HepG2 (cell line): ENCODE results near the gene SLC9A8. TPM values are rescaled to one million over a fixed set of nuclear protein-coding genes. Genes with fewer than 3 reads are reported as not detected.

Experiments used
- ATAC-seq: fragments of 200-7000 bp; cut with Tn5 transposase; 3 replicates; pipeline ENCODE4 v1.9.1; 2020; ENCODE audit warnings: mild to moderate bottlenecking, moderate library complexity
- BruUV-seq: library from RNA; stranded (reverse); fragments of 400-500 nt; replicated peaks from 2 replicates; lab custom pipeline; 2021; lab: Mats Ljungman, UMichigan
- CTCF ChIA-PET: fragments of 300-600 bp; formaldehyde crosslinking; extraction: SDS; loops from one replicate; lab custom pipeline; 2021; ENCODE audit warnings: low total read pairs, inconsistent platforms, low intra/inter-chr PET ratio; lab: Yijun Ruan, JAX
- POLR2A ChIA-PET: fragments of 350-600 bp; sonication (Branson Sonifier 250); formaldehyde crosslinking; loops from one replicate; lab custom pipeline; 2020; ENCODE audit warnings: antibody characterized with exemption, inconsistent platforms; lab: Yijun Ruan, JAX
- DNase-seq: peaks from one replicate; pipeline ENCODE4 v3.0.0-alpha.2; 2015; ENCODE audit warnings: low spot score
- FAIRE-seq: peaks from 3 replicates; lab custom pipeline; 2011; peaks lifted over from hg19 to GRCh38; lab: Jason Lieb, UNC
- H2AFZ ChIP-seq: one replicate; pipeline ENCODE4 v1.6.1; 2011; ENCODE audit warnings: low read length, inconsistent platforms
- H3K27ac ChIP-seq: fragments of 300-600 bp; 3 replicates; pipeline ENCODE4 v1.8.0; 2011; ENCODE audit warnings: mixed run types, mild to moderate bottlenecking, mixed read lengths, low read length, inconsistent platforms; ENCODE audit not compliant: insufficient read depth; ENCODE audit errors: extremely low read length
- H3K27me3 ChIP-seq, 2 experiments: fragments of 200-600 bp in 1 of 2; 2 replicates in 1 of 2; 3 replicates in 1 of 2; pipeline versions ENCODE4 v1.6.0 to v1.8.0; 2011; ENCODE audit warnings: low read length in 2 of 2, mild to moderate bottlenecking in 2 of 2, moderate library complexity in 2 of 2, inconsistent platforms in 1 of 2; ENCODE audit not compliant: insufficient read depth in 2 of 2, control insufficient read depth in 1 of 2
- H3K36me3 ChIP-seq, 2 experiments: fragments of 200-600 bp in 1 of 2; replicated peaks in 1 of 2; 2 replicates in 1 of 2; 3 replicates in 1 of 2; pipeline versions ENCODE4 v1.5.1 to v1.8.0; 2011; ENCODE audit warnings: low read length in 2 of 2, inconsistent platforms in 1 of 2; ENCODE audit not compliant: insufficient read depth in 2 of 2, control insufficient read depth in 1 of 2
- H3K4me1 ChIP-seq: 2 replicates; pipeline ENCODE4 v1.5.1; 2012; ENCODE audit warnings: low read length, inconsistent platforms; ENCODE audit not compliant: insufficient read depth
- H3K4me2 ChIP-seq: 2 replicates; pipeline ENCODE4 v1.6.0; 2011; ENCODE audit warnings: low read depth, low read length, inconsistent platforms
- H3K4me3 ChIP-seq, 3 experiments: fragments of 200-600 bp in 1 of 3; sonication (generic), shearing (Covaris generic) in 1 of 3; replicated peaks in 1 of 3; 2 replicates each; pipeline ENCODE4 v1.5.1; 2011 to 2016; ENCODE audit warnings: low read length in 3 of 3, inconsistent platforms in 2 of 3, low read depth in 2 of 3, mild to moderate bottlenecking in 2 of 3, control low read depth in 1 of 3, mixed read lengths in 1 of 3; ENCODE audit not compliant: insufficient read depth in 1 of 3
- H3K79me2 ChIP-seq: one replicate; pipeline ENCODE4 v1.6.1; 2011; ENCODE audit warnings: low read length, inconsistent platforms; ENCODE audit not compliant: insufficient read depth
- H3K9ac ChIP-seq: 2 replicates; pipeline ENCODE4 v1.6.0; 2011; ENCODE audit warnings: mild to moderate bottlenecking, low read depth, low read length, inconsistent platforms; ENCODE audit not compliant: insufficient read depth
- H3K9me3 ChIP-seq: 2 replicates; pipeline ENCODE4 v1.5.1; 2012; ENCODE audit warnings: mild to moderate bottlenecking, low read length
- H4K20me1 ChIP-seq: 2 replicates; pipeline ENCODE4 v1.6.0; 2011; ENCODE audit warnings: inconsistent platforms, mild to moderate bottlenecking, low read length, moderate library complexity; ENCODE audit not compliant: insufficient read depth
- GATAD1 ChIP-seq: IDR thresholded peaks from 2 replicates; pipeline ENCODE4 v1.6.1; 2016; ENCODE audit warnings: missing genetic modification reagents, missing compliant biosample characterization
- MTF2 ChIP-seq: sonication (generic); formaldehyde crosslinking; IDR thresholded peaks from 2 replicates; pipeline ENCODE4 v1.5.0; 2020; ENCODE audit warnings: missing genetic modification reagents, borderline replicate concordance
- RFXANK ChIP-seq: IDR thresholded peaks from 2 replicates; pipeline ENCODE4 v1.6.1; 2016
- ZMYM2 ChIP-seq: sonication (generic); formaldehyde crosslinking; IDR thresholded peaks from 2 replicates; pipeline ENCODE4 v1.8.0; 2022; ENCODE audit warnings: mild to moderate bottlenecking, missing genetic modification reagents
- ZNF121 ChIP-seq: sonication (generic); formaldehyde crosslinking; IDR thresholded peaks from 2 replicates; pipeline ENCODE4 v1.5.0; 2020; ENCODE audit warnings: mild to moderate bottlenecking, missing genetic modification reagents
- ZNF430 ChIP-seq: sonication (generic); formaldehyde crosslinking; IDR thresholded peaks from 2 replicates; pipeline ENCODE4 v1.9.0; 2021; ENCODE audit warnings: mild to moderate bottlenecking, missing genetic modification reagents
- ZNF629 ChIP-seq: sonication (generic); formaldehyde crosslinking; conservative IDR thresholded peaks from 2 replicates; pipeline ENCODE4 v1.5.0; 2020; ENCODE audit warnings: missing genetic modification reagents
- ZNF772 ChIP-seq: sonication (generic); formaldehyde crosslinking; IDR thresholded peaks from 2 replicates; pipeline ENCODE4 v1.5.0; 2020; ENCODE audit warnings: mild to moderate bottlenecking, missing genetic modification reagents
- WGBS: methylation state at CpG from one replicate; pipeline ENCODE4 v1.1.6; 2017; ENCODE audit warnings: low lambda C conversion rate; 5-methylcytosine and 5-hydroxymethylcytosine counted together
- in situ Hi-C: cut with HindIII; loops from 2 replicates; pipeline ENCODE4 v1.10.0; 2017; ENCODE audit warnings: low pct_unique_long_range_greater_than_20kb; ENCODE audit not compliant: extremely low pct_ligation_motif_present
- intact Hi-C: fragments of 100-400 bp; cut with micrococcal nuclease; formaldehyde crosslinking; loops from one replicate; pipeline ENCODE4 v1.10.0; 2022; ENCODE audit not compliant: unreplicated experiment
- polyA plus RNA-seq, 8 experiments: library from polyadenylated mRNA; depleted of rRNA in 3 of 8; stranded (reverse) in 7 of 8; unstranded in 1 of 8; fragments of >200 nt; fragmentation: Illumina TruSeq in 4 of 8; extraction: Trizol in 4 of 8; gene quantifications; 2 replicates each; pipeline versions ENCODE4 v1.2.1 to v1.2.3, GENCODE V29; 2011 to 2016; ENCODE audit warnings: low read depth in 4 of 8, missing spikeins in 1 of 8, mixed read lengths in 1 of 8; ENCODE audit not compliant: insufficient read depth in 1 of 8
- total RNA-seq, 5 experiments: library from RNA; depleted of rRNA; stranded (reverse); fragments of >200 nt; fragmentation: Illumina TruSeq; extraction: Trizol; gene quantifications; 2 replicates each; pipeline ENCODE4 v1.2.3, GENCODE V29; 2016; ENCODE audit warnings: low read depth in 1 of 5
- TF ChIP-seq, protein P1 (sequence below): sonication (generic); formaldehyde crosslinking; IDR thresholded peaks from 2 replicates; pipeline ENCODE4 v1.5.0; 2020; ENCODE audit warnings: mild to moderate bottlenecking, missing genetic modification reagents, borderline replicate concordance

The SLC9A8 gene
- total and polyA plus RNA-seq, 2 of the 13 experiments (the other 11 are each of a cell fraction or from before 2014, with no cell fraction given) = 4.1 to 7.4 TPM

DNA sequence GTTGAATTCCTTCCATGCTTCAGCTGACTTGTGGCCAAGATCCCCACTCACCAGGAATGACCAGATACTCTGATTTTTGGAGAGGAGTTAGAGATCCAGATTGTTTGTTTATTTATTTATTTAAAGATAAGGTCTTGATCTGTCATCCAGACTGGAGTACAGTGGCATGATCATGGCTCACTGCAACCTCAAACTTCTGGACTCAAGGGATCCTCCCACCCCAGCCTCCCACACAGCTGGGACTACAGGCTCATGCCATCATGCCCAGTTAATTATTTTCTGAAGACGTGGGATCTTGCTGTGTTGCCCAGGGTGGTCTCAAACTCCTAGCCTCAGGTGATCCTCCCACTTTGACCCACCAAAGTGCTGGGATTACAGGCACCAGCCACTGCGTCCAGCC lies 106.8 kb downstream of the SLC9A8 start:
- in situ Hi-C loops (no loop called here), intact Hi-C loops (no loop called here)
- no peak overlapping the region for H3K27ac ChIP-seq
- DNase-seq (no peak), ATAC-seq (no peak), FAIRE-seq (no peak)
- no peaks in the 10 kb centered on the region for H4K20me1 ChIP-seq
- WGBS = 100% methylated on average over 2 of the region's 2 CpGs
- TF ChIP-seq MTF2 (CRISPR knock-in tag) (0 out of 2 replicates have a peak, but pooled peaks have one; percentile 12), ZNF772 (CRISPR knock-in tag) (no peak), ZNF121 (peak; percentile 82)
- POLR2A ChIA-PET = no interaction called here
- H3K4me2 ChIP-seq = no peak overlapping the region
- H3K9me3 ChIP-seq = no peaks in the 10 kb centered on the region
- H3K9ac ChIP-seq = no peak overlapping the region
- H3K4me1 ChIP-seq = peaks cover 57% of the 10 kb centered on the region
- no peaks in the 10 kb centered on the region for H3K36me3 ChIP-seq
- H2AFZ ChIP-seq = no peak overlapping the region
- H3K4me3 ChIP-seq = no peak overlapping the region
- CTCF ChIA-PET = no interaction called here
- BruUV-seq = no TSS peak
- H3K27me3 ChIP-seq = no peaks in the 10 kb centered on the region; a peak in 1 of 5 replicates
- peaks cover 8% of the 10 kb centered on the region for H3K79me2 ChIP-seq

GRCh38 chr20:49924247-49924646 lies 111.6 kb downstream of the SLC9A8 start:
- intact Hi-C loops = no loop called here
- H3K4me1 ChIP-seq = peaks cover 42% of the 10 kb centered on the region
- no peaks in the 10 kb centered on the region for H3K79me2 ChIP-seq
- no peak overlapping the region for H2AFZ ChIP-seq
- ATAC-seq (no peak), DNase-seq (no peak)
- H3K9me3 ChIP-seq = no peaks in the 10 kb centered on the region
- no peak overlapping the region for H3K4me2 ChIP-seq
- no peaks in the 10 kb centered on the region for H3K27me3 ChIP-seq
- no peak overlapping the region for H3K9ac ChIP-seq
- WGBS = 95% methylated on average over 4 of the region's 4 CpGs
- BruUV-seq = no TSS peak
- H3K27ac ChIP-seq = no peak overlapping the region
- H3K36me3 ChIP-seq = no peaks in the 10 kb centered on the region
- TF ChIP-seq ZMYM2 (CRISPR knock-in tag) (0 out of 2 replicates have a peak, but pooled peaks have one; percentile 9), RFXANK (CRISPR knock-in tag) (no peak), ZNF430 (CRISPR knock-in tag) (0 out of 2 replicates have a peak, but pooled peaks have one; percentile 41), ZNF629 (CRISPR knock-in tag) (peak; percentile 78), GATAD1 (CRISPR knock-in tag) (0 out of 2 replicates have a peak, but pooled peaks have one; percentile 3)
- TF ChIP-seq, protein P1, sequence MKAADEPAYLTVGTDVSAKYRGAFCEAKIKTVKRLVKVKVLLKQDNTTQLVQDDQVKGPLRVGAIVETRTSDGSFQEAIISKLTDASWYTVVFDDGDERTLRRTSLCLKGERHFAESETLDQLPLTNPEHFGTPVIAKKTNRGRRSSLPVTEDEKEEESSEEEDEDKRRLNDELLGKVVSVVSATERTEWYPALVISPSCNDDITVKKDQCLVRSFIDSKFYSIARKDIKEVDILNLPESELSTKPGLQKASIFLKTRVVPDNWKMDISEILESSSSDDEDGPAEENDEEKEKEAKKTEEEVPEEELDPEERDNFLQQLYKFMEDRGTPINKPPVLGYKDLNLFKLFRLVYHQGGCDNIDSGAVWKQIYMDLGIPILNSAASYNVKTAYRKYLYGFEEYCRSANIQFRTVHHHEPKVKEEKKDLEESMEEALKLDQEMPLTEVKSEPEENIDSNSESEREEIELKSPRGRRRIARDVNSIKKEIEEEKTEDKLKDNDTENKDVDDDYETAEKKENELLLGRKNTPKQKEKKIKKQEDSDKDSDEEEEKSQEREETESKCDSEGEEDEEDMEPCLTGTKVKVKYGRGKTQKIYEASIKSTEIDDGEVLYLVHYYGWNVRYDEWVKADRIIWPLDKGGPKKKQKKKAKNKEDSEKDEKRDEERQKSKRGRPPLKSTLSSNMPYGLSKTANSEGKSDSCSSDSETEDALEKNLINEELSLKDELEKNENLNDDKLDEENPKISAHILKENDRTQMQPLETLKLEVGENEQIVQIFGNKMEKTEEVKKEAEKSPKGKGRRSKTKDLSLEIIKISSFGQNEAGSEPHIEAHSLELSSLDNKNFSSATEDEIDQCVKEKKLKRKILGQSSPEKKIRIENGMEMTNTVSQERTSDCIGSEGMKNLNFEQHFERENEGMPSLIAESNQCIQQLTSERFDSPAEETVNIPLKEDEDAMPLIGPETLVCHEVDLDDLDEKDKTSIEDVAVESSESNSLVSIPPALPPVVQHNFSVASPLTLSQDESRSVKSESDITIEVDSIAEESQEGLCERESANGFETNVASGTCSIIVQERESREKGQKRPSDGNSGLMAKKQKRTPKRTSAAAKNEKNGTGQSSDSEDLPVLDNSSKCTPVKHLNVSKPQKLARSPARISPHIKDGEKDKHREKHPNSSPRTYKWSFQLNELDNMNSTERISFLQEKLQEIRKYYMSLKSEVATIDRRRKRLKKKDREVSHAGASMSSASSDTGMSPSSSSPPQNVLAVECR (CRISPR knock-in tag) = 0 out of 2 replicates have a peak, but pooled peaks have one; percentile 2
- TF ChIP-seq, all 625 proteins: peak for 5
- ChIA-PET POLR2A (interaction anchor here (0.7 to 5.9 kb wide), 3 partner anchors 8 to 152 kb away, joined by 3 to 28 read pairs (median 4); partner anchors contain the start of genes RNF114 and SPATA2), CTCF (no interaction called here)
- no peak for FAIRE-seq
- in situ Hi-C loops = no loop called here
- Histone ChIP-seq H4K20me1 (no peaks in the 10 kb centered on the region), H3K4me3 (no peak overlapping the region)
